T-helper 1 cell treated with Interleukin-12 subunit alpha and Interleukin-12 subunit beta and Interleukin-4 antibody, amounts not matched to agents 30 μg/mL and 1 μg/mL, for 36 hours (primary cell): ENCODE data around the gene MAP3K5.

Source experiments
- H3K27ac Mint-ChIP-seq: one replicate; pipeline ENCODE4 v1.8.0; 2021; ENCODE audit warnings: mild to moderate bottlenecking, mixed read lengths
- H3K27me3 Mint-ChIP-seq: one replicate; pipeline ENCODE4 v1.8.0; 2021; ENCODE audit warnings: low read depth, mixed read lengths
- H3K36me3 Mint-ChIP-seq: one replicate; pipeline ENCODE4 v1.8.0; 2021; ENCODE audit warnings: low read depth, mixed read lengths
- H3K4me1 Mint-ChIP-seq: one replicate; pipeline ENCODE4 v1.8.0; 2021; ENCODE audit warnings: low read depth, mixed read lengths
- H3K4me3 Mint-ChIP-seq: one replicate; pipeline ENCODE4 v1.8.0; 2021; ENCODE audit warnings: mild to moderate bottlenecking, moderate library complexity, mixed read lengths
- H3K9me3 Mint-ChIP-seq: one replicate; pipeline ENCODE4 v1.8.0; 2021; ENCODE audit warnings: mixed read lengths

The MAP3K5 gene

GRCh38 chr6:136784910-136785746, 7.1 kb downstream of the MAP3K5 start:
- Mint-ChIP-seq H3K36me3 (peaks cover 44% of the 10 kb centered on the region), H3K4me3 (peak overlapping the region; percentile 66), H3K27ac (peak overlapping the region; percentile 84), H3K4me1 (peaks cover 75% of the 10 kb centered on the region), H3K9me3 (no peaks in the 10 kb centered on the region), H3K27me3 (no peaks in the 10 kb centered on the region)

GRCh38 chr6:136784271-136784664, 8.0 kb downstream of the MAP3K5 start:
- Mint-ChIP-seq H3K4me3 (peak overlapping the region; percentile 60), H3K36me3 (peaks cover 42% of the 10 kb centered on the region), H3K9me3 (no peaks in the 10 kb centered on the region), H3K27me3 (no peaks in the 10 kb centered on the region), H3K27ac (peak overlapping the region; percentile 79), H3K4me1 (peaks cover 75% of the 10 kb centered on the region)

- peak overlapping the region; percentile 60 for H3K4me3 Mint-ChIP-seq
- H3K27me3 Mint-ChIP-seq = no peaks in the 10 kb centered on the region
- peaks cover 41% of the 10 kb centered on the region for H3K36me3 Mint-ChIP-seq
- no peaks in the 10 kb centered on the region for H3K9me3 Mint-ChIP-seq
- H3K27ac Mint-ChIP-seq = peak overlapping the region; percentile 79
- H3K4me1 Mint-ChIP-seq = peaks cover 72% of the 10 kb centered on the region
Observed at GRCh38 chr6:136783495-136784270, 8.6 kb downstream of the MAP3K5 start.

- no peak overlapping the region for H3K4me3 Mint-ChIP-seq
- H3K27me3 Mint-ChIP-seq = no peaks in the 10 kb centered on the region
- no peak overlapping the region for H3K27ac Mint-ChIP-seq
- H3K9me3 Mint-ChIP-seq = no peaks in the 10 kb centered on the region
- peaks cover 34% of the 10 kb centered on the region for H3K36me3 Mint-ChIP-seq
- H3K4me1 Mint-ChIP-seq = peaks cover 66% of the 10 kb centered on the region
Observed at GRCh38 chr6:136783021-136783420, 9.3 kb downstream of the MAP3K5 start.

- no peaks in the 10 kb centered on the region for H3K9me3 Mint-ChIP-seq
- peaks cover 60% of the 10 kb centered on the region for H3K4me1 Mint-ChIP-seq
- H3K36me3 Mint-ChIP-seq = peaks cover 34% of the 10 kb centered on the region
- no peaks in the 10 kb centered on the region for H3K27me3 Mint-ChIP-seq
- H3K4me3 Mint-ChIP-seq = peak overlapping the region; percentile 14
- H3K27ac Mint-ChIP-seq = peak overlapping the region; percentile 73
Observed at GRCh38 chr6:136782021-136782770, 10.1 kb downstream of the MAP3K5 start.

- H3K36me3 Mint-ChIP-seq = peaks cover 39% of the 10 kb centered on the region
- H3K27me3 Mint-ChIP-seq = no peaks in the 10 kb centered on the region
- no peak overlapping the region for H3K27ac Mint-ChIP-seq
Observed at GRCh38 chr6:136780972-136781371, 11.3 kb downstream of the MAP3K5 start.

GRCh38 chr6:136779682-136780081, 12.6 kb downstream of the MAP3K5 start:
- Mint-ChIP-seq H3K4me3 (no peak overlapping the region), H3K27ac (no peak overlapping the region), H3K27me3 (no peaks in the 10 kb centered on the region), H3K36me3 (peaks cover 35% of the 10 kb centered on the region), H3K4me1 (peaks cover 58% of the 10 kb centered on the region), H3K9me3 (no peaks in the 10 kb centered on the region)

More at GRCh38 chr6:136780972-136781371, 11.3 kb downstream of the MAP3K5 start:
- Mint-ChIP-seq H3K4me1 (peaks cover 61% of the 10 kb centered on the region), H3K4me3 (no peak overlapping the region), H3K9me3 (no peaks in the 10 kb centered on the region)

GRCh38 chr6:136777651-136778050, 14.6 kb downstream of the MAP3K5 start:
- Mint-ChIP-seq H3K4me3 (no peak overlapping the region), H3K27me3 (no peaks in the 10 kb centered on the region), H3K4me1 (peaks cover 55% of the 10 kb centered on the region), H3K36me3 (peaks cover 29% of the 10 kb centered on the region), H3K9me3 (no peaks in the 10 kb centered on the region), H3K27ac (no peak overlapping the region)

- Mint-ChIP-seq H3K4me1 (peaks cover 44% of the 10 kb centered on the region), H3K9me3 (no peaks in the 10 kb centered on the region), H3K4me3 (no peak overlapping the region), H3K27me3 (no peaks in the 10 kb centered on the region), H3K36me3 (peaks cover 22% of the 10 kb centered on the region), H3K27ac (no peak overlapping the region)
Observed at GRCh38 chr6:136775548-136775947, 16.7 kb downstream of the MAP3K5 start.

- Mint-ChIP-seq H3K9me3 (no peaks in the 10 kb centered on the region), H3K4me3 (no peak overlapping the region), H3K36me3 (peaks cover 22% of the 10 kb centered on the region), H3K27ac (no peak overlapping the region), H3K4me1 (peaks cover 41% of the 10 kb centered on the region), H3K27me3 (no peaks in the 10 kb centered on the region)
Observed at GRCh38 chr6:136775081-136775480, 17.2 kb downstream of the MAP3K5 start.

- H3K4me1 Mint-ChIP-seq = peaks cover 39% of the 10 kb centered on the region
- no peaks in the 10 kb centered on the region for H3K27me3 Mint-ChIP-seq
- H3K9me3 Mint-ChIP-seq = no peaks in the 10 kb centered on the region
- peaks cover 22% of the 10 kb centered on the region for H3K36me3 Mint-ChIP-seq
- H3K27ac Mint-ChIP-seq = peak overlapping the region; percentile 10
- no peak overlapping the region for H3K4me3 Mint-ChIP-seq
Observed at GRCh38 chr6:136774228-136775041, 17.8 kb downstream of the MAP3K5 start.

GRCh38 chr6:136773473-136773796, 18.8 kb downstream of the MAP3K5 start:
- peaks cover 22% of the 10 kb centered on the region for H3K36me3 Mint-ChIP-seq
- H3K27me3 Mint-ChIP-seq = no peaks in the 10 kb centered on the region
- H3K4me3 Mint-ChIP-seq = no peak overlapping the region
- H3K27ac Mint-ChIP-seq = peak overlapping the region; percentile 60
- peaks cover 43% of the 10 kb centered on the region for H3K4me1 Mint-ChIP-seq
- H3K9me3 Mint-ChIP-seq = no peaks in the 10 kb centered on the region

GRCh38 chr6:136772685-136773472, 19.4 kb downstream of the MAP3K5 start:
- Mint-ChIP-seq H3K9me3 (no peaks in the 10 kb centered on the region), H3K4me1 (peaks cover 47% of the 10 kb centered on the region), H3K4me3 (no peak overlapping the region), H3K27ac (peak overlapping the region; percentile 60), H3K36me3 (peaks cover 22% of the 10 kb centered on the region), H3K27me3 (no peaks in the 10 kb centered on the region)
